Bronchial epithelial cell (primary cell): ENCODE results near the gene PDE8A. TPM values are rescaled to one million over a fixed set of nuclear protein-coding genes. Genes with fewer than 3 reads are reported as not detected.
A peak's percentile ranks its signal among the peaks of the same experiment; 100 is the strongest.
"Not testable (repeated sequence)": the region's sequence is repeated elsewhere in the genome, so short reads cannot be mapped to it uniquely, and the experiment has no call there.

ENCODE experiments used
- DNase-seq: peaks from one replicate; pipeline ENCODE4 v3.0.0-alpha.2; 2010; ENCODE audit warnings: low read depth
- FAIRE-seq: peaks from 2 replicates; lab custom pipeline; 2011; peaks lifted over from hg19 to GRCh38; lab: Jason Lieb, UNC
- H3K27me3 ChIP-seq: 2 replicates; pipeline ENCODE4 v1.5.1; 2011; ENCODE audit warnings: low read length; ENCODE audit not compliant: control insufficient read depth, insufficient read depth
- H3K36me3 ChIP-seq: 2 replicates; pipeline ENCODE4 v1.5.1; 2011; ENCODE audit warnings: low read length; ENCODE audit not compliant: control insufficient read depth, insufficient read depth
- H3K4me3 ChIP-seq: 2 replicates; pipeline ENCODE4 v1.5.1; 2011; ENCODE audit warnings: mild to moderate bottlenecking, low read depth, low read length, control low read depth
- total RNA-seq: library from RNA; depleted of rRNA; stranded (reverse); fragments of >200 nt; gene quantifications from 2 replicates; pipeline ENCODE4 v1.2.1, GENCODE V29; 2014
- TF ChIP-seq, protein P1 (sequence below): IDR thresholded peaks from 2 replicates; pipeline ENCODE4 v1.5.1; 2011; ENCODE audit warnings: mild to moderate bottlenecking, moderate library complexity, low read length, control low read depth, inconsistent platforms; ENCODE audit not compliant: insufficient read depth, severe bottlenecking

Gene PDE8A
- total RNA-seq, 1 donor from 2014 or later = 11.6 TPM

DNA sequence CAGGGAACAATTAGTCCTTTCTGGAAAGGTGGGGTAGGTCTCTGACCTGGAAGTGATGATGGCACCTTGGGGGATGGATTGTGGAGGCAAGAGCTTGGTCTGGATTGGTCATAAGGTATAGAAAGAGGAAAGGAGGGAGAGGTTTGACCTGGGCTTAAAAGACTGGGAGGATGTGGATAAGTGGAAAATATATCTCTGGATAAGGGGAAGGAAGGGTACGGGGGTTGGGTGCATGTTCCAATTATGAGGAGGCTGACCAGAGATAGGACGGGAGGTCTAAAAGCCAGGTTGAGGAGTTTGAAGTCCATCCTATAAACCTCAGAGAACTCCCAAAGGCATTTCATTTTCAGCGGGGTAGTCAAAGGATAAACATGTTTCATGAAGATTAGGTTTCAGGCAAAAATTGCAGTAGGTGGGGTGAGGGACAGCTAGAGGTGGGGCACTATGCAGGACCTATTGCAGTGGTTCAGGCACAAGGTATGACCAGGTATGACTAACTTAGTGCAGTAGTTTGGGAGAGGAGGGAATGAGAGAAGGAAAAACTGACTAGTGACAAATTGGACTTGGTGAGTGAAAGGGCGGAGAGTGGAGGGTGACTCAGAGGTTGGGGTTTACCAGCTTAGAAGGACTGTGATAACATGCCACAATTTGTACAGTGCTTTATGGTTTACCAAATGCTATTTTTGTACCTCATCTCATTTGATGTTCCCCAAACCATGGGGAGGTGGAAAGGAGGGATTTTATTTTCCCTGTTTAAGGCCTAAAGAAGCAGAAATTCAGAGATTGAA, 10.7 kb downstream of the PDE8A start:
- FAIRE-seq = peak; percentile 83
- DNase-seq = peak; percentile 98
- no peaks in the 10 kb centered on the region for H3K27me3 ChIP-seq
- TF ChIP-seq, protein P1, sequence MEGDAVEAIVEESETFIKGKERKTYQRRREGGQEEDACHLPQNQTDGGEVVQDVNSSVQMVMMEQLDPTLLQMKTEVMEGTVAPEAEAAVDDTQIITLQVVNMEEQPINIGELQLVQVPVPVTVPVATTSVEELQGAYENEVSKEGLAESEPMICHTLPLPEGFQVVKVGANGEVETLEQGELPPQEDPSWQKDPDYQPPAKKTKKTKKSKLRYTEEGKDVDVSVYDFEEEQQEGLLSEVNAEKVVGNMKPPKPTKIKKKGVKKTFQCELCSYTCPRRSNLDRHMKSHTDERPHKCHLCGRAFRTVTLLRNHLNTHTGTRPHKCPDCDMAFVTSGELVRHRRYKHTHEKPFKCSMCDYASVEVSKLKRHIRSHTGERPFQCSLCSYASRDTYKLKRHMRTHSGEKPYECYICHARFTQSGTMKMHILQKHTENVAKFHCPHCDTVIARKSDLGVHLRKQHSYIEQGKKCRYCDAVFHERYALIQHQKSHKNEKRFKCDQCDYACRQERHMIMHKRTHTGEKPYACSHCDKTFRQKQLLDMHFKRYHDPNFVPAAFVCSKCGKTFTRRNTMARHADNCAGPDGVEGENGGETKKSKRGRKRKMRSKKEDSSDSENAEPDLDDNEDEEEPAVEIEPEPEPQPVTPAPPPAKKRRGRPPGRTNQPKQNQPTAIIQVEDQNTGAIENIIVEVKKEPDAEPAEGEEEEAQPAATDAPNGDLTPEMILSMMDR = no peak
- H3K4me3 ChIP-seq = no peak overlapping the region
- no peaks in the 10 kb centered on the region for H3K36me3 ChIP-seq

DNA sequence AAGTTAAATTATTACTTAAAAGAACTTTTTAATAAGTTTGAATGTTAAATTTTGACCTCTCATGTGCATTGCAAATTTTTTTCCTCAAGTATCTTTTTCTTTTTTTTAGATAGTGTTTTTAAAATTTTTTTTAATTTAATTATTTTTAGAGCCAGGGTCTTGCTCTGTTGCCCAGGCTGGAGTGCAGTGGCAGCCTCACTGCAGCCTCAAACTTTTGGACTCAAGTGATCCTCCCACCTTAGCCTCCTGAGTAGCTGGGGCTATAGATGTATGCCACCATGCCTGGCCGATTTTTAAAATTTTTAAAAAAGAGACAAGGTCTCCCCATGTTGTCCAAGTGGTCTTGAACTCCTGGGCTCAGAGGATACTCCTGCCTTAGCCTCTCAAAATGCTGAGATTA, 14.4 kb downstream of the PDE8A start:
- H3K27me3 ChIP-seq = no peaks in the 10 kb centered on the region
- DNase-seq (no peak), FAIRE-seq (no peak)
- TF ChIP-seq, protein P1 = no peak
- no peaks in the 10 kb centered on the region for H3K36me3 ChIP-seq
- no peak overlapping the region for H3K4me3 ChIP-seq

DNA sequence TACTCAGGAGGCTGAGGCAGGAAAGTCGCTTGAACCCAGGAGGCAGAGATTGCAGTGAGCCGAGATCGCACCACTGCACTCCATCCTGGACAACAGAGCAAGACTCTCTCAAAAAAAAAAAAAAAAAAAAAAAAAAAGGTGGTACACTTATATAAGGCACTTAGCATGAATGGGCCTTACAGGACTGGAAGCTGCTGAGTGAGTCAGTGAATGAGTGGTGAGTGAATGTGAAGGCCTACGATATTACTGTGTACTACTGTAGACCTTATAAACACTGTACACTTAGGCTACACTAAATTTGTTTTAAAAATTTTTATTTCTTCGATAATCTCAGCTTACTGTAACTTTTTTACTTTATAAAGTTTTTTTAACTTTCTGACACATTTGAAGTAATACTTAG, 15.1 kb downstream of the PDE8A start:
- peak; percentile 51 for DNase-seq
- H3K4me3 ChIP-seq, FAIRE-seq, H3K36me3 ChIP-seq, H3K27me3 ChIP-seq: not testable (repeated sequence)

DNA sequence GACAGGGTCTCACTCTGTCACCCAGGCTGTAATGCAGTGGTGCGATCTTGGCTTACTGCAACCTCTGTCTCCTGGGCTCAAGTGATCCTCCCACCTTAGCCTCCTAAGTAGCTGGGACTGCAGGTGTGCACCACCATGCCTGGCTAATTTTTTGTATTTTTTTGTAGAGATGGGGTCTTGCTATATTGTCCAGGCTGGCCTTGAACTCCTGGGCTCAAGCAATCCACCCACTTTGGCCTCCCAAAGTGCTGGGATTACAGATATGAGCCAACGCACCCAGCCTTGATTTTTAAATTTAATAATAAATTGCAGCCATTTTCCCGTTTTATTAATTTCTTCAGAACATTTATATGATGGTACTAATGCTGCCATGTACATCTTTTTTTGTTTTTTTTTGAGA, 15.6 kb downstream of the PDE8A start:
- not testable (repeated sequence) for H3K36me3 ChIP-seq, H3K4me3 ChIP-seq, FAIRE-seq, H3K27me3 ChIP-seq, DNase-seq

DNA sequence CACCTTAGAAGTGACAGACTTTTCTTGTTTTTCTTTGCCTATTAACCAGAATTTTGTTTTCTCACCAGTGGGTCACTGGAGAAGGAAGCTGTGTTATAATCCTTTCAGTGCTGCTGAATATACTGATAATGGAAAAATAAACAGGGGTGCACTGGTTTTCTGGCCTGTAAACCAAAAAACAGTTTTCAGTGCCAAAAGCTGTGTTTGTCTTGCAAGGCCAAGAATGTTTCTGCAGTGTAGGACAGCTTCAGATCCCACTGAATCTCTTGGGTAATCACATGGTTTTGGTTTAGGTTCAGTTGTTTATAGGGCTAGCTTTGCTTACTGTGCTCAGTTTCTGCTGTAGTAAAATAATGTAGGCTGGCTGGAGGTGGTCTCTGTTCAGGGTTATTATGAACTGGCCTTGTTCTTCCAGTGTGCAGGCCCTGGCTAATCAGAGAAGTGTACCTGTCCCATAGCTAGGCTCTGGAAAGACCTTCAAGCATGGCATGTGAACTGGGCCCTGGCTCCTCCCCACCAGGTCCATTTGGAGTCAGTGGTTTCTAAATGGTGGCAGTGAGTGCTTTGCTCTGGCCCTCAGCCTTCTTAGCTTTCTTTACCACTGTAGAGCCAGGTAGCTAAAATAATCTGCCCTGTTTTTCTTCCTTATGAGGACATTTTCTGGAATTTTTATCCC, 18.7 kb downstream of the PDE8A start:
- H3K36me3 ChIP-seq = no peaks in the 10 kb centered on the region
- no peak for FAIRE-seq
- no peak overlapping the region for H3K4me3 ChIP-seq
- H3K27me3 ChIP-seq = no peaks in the 10 kb centered on the region
- TF ChIP-seq, protein P1 = no peak
- DNase-seq = no peak

DNA sequence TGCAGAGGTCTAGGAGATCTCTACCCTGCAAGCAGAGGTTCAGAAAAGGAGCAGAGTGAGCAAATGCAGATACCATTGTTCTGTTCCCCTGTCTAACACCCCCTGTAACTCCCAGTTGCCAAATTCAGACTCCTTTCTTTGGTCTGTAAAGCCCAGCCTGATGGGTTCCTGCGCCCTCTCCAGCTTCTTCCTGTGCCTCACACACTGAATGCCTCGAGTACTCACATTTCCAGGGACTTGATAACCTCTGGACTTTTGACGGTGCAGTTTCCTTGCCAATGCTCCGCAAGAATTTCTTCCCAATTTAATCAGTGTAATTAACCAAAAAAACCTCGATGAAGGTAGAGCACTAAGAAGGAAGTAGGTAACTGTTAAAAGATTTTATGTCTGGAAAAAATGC, 19.3 kb downstream of the PDE8A start:
- TF ChIP-seq, protein P1 = no peak
- FAIRE-seq = no peak
- Histone ChIP-seq H3K36me3 (no peaks in the 10 kb centered on the region), H3K27me3 (no peaks in the 10 kb centered on the region), H3K4me3 (no peak overlapping the region)
- no peak for DNase-seq
